ENCODE data around the gene MORN1.

Gene MORN1

GRCh38 chr1:2419416-2419815 is 28.1 kb upstream of the MORN1 start:
- no peak for DNase-seq (ENCODE audit: low read depth in 2 of 2)

GRCh38 chr1:2418791-2419320 is 27.5 kb upstream of the MORN1 start:
- DNase-seq (ENCODE audit: low read depth in 2 of 2), result no peak

DNA sequence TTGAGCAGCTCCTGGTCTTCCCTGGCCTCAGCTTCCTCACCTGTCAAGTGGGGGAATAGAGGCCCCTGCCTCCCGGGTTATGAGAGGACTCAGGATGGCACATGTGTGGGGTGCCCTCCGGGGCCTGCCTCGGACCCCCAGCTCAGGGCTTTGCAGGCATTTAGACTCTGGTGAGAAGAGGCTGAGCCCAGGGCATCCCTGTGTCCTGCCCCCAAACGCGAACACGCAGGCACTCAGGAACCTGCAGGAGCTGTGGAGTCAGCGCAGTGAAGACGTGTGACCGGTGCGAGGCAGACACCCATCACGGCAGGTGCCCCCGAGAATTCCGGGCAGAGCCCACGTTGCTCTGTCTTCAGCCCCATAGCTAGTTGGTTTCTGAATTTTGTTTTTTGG is 26.5 kb upstream of the MORN1 start:
- no peak for DNase-seq (ENCODE audit: low read depth in 2 of 2)

DNA sequence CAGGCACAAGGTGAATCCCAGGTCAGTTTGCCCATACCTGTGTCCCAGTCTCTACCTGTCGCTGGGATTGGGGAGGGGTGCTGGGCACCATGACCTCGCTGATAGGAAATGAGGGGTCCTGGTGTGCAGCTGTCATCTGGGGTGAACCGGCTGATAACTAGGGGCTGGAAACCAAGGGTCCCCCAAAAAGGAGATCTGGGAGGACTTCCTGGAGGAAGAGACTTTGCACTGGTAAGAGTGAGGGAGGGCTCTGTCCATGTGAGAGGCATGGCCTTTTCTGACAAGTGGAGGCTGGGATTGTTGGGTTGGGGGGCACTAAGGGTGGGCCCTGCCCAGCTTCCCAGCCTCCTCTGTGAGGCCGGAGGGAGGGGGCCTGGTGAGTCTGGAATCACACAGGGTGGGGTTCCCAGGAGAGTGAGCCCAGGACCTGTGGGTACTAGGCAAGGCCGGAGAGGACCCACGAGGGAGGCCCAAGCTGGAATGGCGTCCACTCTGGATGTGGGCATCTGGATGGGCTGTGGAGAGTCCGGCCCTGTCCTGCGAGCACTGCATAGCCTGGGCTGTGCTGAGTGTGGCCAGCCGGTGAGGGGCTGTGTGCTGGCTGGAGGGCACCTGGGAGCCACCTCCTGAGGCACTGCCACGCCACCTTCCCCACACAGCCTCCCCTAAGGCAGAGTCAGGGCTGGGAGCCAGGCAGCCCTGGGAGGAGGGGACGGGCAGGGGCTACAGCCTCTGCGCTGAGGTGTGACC is 25.9 kb upstream of the MORN1 start:
- no peak for DNase-seq (ENCODE audit: low read depth in 2 of 2)

GRCh38 chr1:2416403-2416802 is 25.0 kb upstream of the MORN1 start:
- no peak for DNase-seq (ENCODE audit: low read depth in 2 of 2)

- DNase-seq (ENCODE audit: low read depth in 2 of 2), result no peak
These were observed 24.5 kb upstream of the MORN1 start for GRCh38 chr1:2415801-2416208.

DNA sequence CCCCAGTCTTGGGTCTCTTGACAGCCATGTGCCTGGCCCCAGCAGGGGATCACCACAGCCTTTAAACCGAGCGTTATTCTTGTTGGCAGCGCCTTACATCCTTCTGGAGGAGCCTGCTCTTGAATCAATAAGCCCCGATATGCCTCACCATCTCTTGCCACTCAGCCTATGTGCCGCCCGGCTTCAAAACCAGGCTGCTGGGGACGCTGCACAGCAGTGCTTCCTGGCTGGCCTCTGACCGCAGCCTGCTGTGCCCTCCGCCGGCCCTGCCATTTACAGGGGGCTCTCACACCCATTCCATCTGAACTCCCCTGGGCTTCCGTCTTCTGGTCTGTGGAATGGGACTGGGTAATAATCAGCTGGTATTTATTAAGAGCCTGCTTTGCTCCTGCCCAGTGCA is 24.0 kb upstream of the MORN1 start:
- DNase-seq (ENCODE audit: low read depth in 2 of 2), result no peak

DNA sequence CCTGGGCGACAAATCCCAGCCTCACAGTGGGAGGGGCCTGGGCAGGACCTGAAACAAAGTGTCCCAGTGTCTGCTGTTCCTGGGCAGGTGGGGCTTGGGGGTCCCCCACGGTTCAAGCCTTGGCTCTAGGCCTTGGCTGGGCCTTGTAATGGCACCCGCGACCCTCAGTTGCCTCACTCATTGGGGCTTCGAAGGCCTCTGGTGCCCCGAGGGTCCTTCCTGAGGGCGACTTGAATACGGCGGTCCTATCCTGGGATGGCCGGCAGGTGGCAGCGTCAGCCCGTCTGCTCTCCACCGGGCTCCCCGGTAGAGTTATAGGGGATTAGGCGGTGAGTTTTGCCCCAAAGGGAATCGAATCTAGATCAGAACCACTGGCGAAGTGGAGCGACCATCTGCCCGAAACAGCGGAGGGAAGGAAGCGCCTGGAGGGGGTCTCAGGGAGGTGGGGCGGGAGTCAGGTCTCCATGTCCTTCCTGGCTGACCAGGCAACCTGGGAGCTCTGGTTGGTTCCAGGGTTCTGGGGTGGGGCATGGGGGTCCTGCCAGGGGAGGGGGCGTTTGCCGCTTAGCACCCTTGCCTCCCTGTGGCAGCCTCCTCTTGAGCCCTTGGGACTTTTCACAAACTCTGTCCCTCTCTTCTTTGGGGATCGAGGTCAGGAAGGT is 23.1 kb upstream of the MORN1 start:
- peak; percentile 64 to 73 for DNase-seq (ENCODE audit: low read depth in 2 of 2)

GRCh38 chr1:2413495-2414296 is 22.3 kb upstream of the MORN1 start:
- no peak for DNase-seq (ENCODE audit: low read depth in 2 of 2)

- DNase-seq (ENCODE audit: low read depth in 2 of 2), result no peak
These were observed 21.6 kb upstream of the MORN1 start for GRCh38 chr1:2412773-2413494.

- DNase-seq (ENCODE audit: low read depth in 2 of 2), result peak; percentile 97 to 98
These were observed 21.0 kb upstream of the MORN1 start, which contains the start of gene PEX10 for GRCh38 chr1:2412395-2412772. TSS of gene PEX10 (minus strand) at chr1:2412564. CDS start at chr1:2412502, 62 bp downstream.

DNA sequence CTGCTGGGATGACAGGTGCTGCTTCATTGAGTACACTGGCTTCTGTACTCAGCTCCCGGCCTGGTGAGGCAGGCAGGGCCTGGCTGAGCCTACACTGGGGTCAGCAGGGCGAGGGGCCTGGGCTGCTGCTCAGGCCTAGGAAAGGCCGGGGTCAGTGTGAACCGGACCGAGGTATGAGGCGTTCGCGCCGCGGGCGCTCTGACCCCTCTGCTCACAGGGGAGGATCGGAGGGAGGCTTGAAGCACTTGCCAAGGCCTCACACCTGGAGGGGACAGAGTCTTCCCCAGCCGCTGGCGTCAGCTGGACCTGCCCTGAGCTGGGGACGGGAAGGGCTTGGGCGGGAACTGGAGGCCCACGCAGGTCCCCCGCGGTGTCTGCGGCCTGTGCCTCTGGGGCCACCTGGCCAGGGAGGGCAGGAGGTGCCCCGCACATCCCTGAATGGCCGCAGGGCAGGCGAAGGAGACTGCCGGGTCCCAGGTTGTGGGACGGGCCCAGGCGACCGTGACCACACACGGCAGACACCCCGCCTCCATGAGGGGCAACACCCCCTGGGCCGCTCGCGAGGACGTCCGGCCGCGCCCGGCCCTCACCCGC is 20.5 kb upstream of the MORN1 start:
- no peak for DNase-seq (ENCODE audit: low read depth in 2 of 2)

DNA sequence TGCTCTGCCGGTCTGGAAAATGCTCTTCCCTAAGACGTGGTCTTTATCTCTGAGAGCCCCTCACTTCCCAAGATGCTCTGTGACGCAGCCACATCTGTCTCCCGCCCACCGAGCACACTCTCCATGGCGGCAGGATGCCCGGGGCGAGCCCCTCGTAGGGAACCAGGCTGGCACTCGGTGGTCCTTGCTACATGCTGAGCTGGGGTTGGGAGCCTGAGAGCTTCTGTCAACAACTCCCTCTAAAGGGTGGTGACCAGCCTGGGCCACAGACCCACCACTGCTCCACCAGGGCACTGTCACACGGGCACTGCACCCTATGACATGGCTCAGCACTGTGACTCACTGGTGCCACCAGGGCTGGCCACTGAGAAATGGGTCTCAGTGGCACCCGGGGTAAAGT is 18.4 kb upstream of the MORN1 start:
- DNase-seq (ENCODE audit: low read depth in 2 of 2), result no peak

DNA sequence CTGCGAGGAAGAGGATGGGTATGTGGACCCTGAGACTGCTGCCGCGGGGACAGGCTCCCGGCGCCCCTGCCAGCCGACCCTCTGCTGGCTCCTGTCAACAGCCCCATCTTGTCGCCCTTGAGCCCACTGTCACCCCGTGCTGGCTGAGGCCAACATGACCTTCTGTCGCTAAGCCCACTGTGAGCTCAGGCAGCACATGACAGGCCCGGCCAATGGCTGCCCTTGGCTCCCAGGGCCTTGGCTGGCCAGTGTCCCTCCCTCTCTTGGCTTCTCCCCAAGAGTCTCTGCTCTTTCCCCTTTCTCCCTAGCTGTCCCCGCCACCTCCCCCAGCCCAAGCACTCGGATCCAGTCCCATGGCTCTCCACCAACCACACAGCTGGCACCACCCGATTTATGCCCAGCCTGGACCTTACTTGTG is 17.5 kb upstream of the MORN1 start:
- DNase-seq (ENCODE audit: low read depth in 2 of 2), result no peak

- no peak for DNase-seq (ENCODE audit: low read depth in 2 of 2)
These were observed 17.1 kb upstream of the MORN1 start for GRCh38 chr1:2408456-2408855.

GRCh38 chr1:2407991-2408275 is 16.6 kb upstream of the MORN1 start:
- DNase-seq (ENCODE audit: low read depth in 2 of 2), result no peak

DNA sequence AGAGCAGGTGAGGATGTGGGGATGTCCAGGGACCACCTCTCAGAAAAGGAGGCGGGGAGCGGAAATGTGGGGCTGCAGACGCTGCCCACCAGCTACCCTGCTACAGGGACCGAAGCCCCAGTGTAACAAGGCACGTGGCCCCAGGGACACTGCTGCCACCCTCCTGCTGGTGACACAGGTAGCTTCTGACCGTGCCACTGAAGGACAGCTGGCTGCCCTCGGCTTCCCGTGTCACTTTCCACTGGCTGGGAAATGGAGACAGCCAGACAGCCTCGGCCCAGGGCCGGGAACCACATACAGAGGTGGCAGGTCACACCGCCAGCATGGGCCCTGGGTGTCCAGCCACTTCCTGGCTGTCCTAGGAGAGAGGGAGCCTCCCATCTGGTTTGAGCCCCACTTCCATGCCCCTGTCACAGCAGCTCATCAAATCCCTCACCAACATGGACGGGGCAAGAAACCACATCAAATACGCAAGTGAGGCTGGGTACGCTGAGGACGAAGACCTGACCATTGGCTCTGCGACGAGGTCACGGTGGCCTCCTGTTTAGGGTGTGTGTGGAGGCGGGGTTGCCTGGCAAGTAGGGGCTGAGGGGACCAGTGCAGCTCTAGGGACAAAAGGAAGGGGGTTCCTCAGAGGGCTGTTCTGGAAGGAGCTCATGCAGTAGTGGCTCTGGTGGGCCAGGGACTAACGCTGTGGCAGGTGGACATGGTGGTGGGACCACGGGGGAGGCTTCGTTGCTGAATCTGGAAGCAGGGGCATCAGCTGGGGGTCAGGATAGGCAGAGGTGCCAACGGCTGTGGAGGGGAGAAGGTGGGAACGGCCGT is 16.0 kb upstream of the MORN1 start:
- DNase-seq (ENCODE audit: low read depth in 2 of 2), result no peak

GRCh38 chr1:2406451-2407041 is 15.2 kb upstream of the MORN1 start:
- DNase-seq (ENCODE audit: low read depth in 2 of 2), result no peak

GRCh38 chr1:2405588-2406295 is 14.4 kb upstream of the MORN1 start:
- DNase-seq (ENCODE audit: low read depth in 2 of 2), result no peak
